H1 (cell line): Measurements from ENCODE around the gene CUBN. TPM values are rescaled to one million over a fixed set of nuclear protein-coding genes. Genes with fewer than 3 reads are reported as not detected.
A peak's percentile ranks its signal among the peaks of the same experiment; 100 is the strongest.

ENCODE experiments used
- ATF2 ChIP-seq: IDR thresholded peaks from 2 replicates; pipeline ENCODE4 v1.6.1; 2012; ENCODE audit warnings: low read length, inconsistent platforms
- BACH1 ChIP-seq: IDR thresholded peaks from 2 replicates; pipeline ENCODE4 v1.6.1; 2012; ENCODE audit warnings: low read length, improper control_type of control experiment
- BCL11A ChIP-seq, 2 experiments: IDR thresholded peaks; one replicate each; pipeline ENCODE4 v1.6.1; 2011; ENCODE audit warnings: low read depth in 2 of 2, low read length in 2 of 2, mild to moderate bottlenecking in 2 of 2
- CHD1 ChIP-seq: IDR thresholded peaks from 2 replicates; pipeline ENCODE4 v1.6.1; 2012; ENCODE audit warnings: low read depth, low read length, improper control_type of control experiment
- CHD2 ChIP-seq: IDR thresholded peaks from 2 replicates; pipeline ENCODE4 v1.6.1; 2012; ENCODE audit warnings: low read length, improper control_type of control experiment
- GABPA ChIP-seq: IDR thresholded peaks from 2 replicates; pipeline ENCODE4 v1.6.1; 2011; ENCODE audit warnings: mild to moderate bottlenecking, low read length, moderate library complexity, borderline replicate concordance; ENCODE audit not compliant: insufficient read depth
- HDAC2 ChIP-seq, 2 experiments: fragments of 300-600 bp in 1 of 2; sonication (generic) in 1 of 2; IDR thresholded peaks; 2 replicates each; pipeline ENCODE4 v1.6.1; 2011 to 2012; ENCODE audit warnings: low read depth in 2 of 2, low read length in 2 of 2, mild to moderate bottlenecking in 2 of 2, moderate library complexity in 2 of 2, borderline replicate concordance in 1 of 2, inconsistent platforms in 1 of 2
- JUN ChIP-seq: IDR thresholded peaks from 2 replicates; pipeline ENCODE4 v1.6.1; 2011; ENCODE audit warnings: low read depth, mild to moderate bottlenecking, improper control_type of control experiment, low read length
- NRF1 ChIP-seq: IDR thresholded peaks from 2 replicates; pipeline ENCODE4 v1.6.1; 2011; ENCODE audit warnings: mild to moderate bottlenecking, low read depth, low read length, improper control_type of control experiment
- POLR2AphosphoS5 ChIP-seq: IDR thresholded peaks from 2 replicates; pipeline ENCODE4 v1.6.1; 2011; ENCODE audit warnings: low read depth, low read length
- RBBP5 ChIP-seq: IDR thresholded peaks from 2 replicates; pipeline ENCODE4 v1.7.1; 2012; ENCODE audit warnings: low read depth, mild to moderate bottlenecking, inconsistent platforms, low read length, moderate library complexity, borderline replicate concordance
- RFX5 ChIP-seq: IDR thresholded peaks from 2 replicates; pipeline ENCODE4 v1.6.1; 2011; ENCODE audit warnings: low read depth, low read length, improper control_type of control experiment, borderline replicate concordance
- RXRA ChIP-seq: IDR thresholded peaks from 2 replicates; pipeline ENCODE4 v1.6.1; 2011; ENCODE audit warnings: low read depth, mild to moderate bottlenecking, low read length, moderate library complexity; ENCODE audit not compliant: insufficient read depth
- SIRT6 ChIP-seq: IDR thresholded peaks from one replicate; pipeline ENCODE4 v1.7.1; 2012; ENCODE audit warnings: low read length, inconsistent platforms
- SP2 ChIP-seq: IDR thresholded peaks from 2 replicates; pipeline ENCODE4 v1.6.1; 2012; ENCODE audit warnings: mild to moderate bottlenecking, low read length, inconsistent platforms
- SP4 ChIP-seq: IDR thresholded peaks from 2 replicates; pipeline ENCODE4 v1.6.1; 2012; ENCODE audit warnings: low read length, inconsistent platforms
- SRF ChIP-seq: IDR thresholded peaks from 2 replicates; pipeline ENCODE4 v1.6.1; 2011; ENCODE audit warnings: mild to moderate bottlenecking, low read depth, low read length, moderate library complexity
- SUZ12 ChIP-seq: fragments of 200-600 bp; sonication (generic); IDR thresholded peaks from 2 replicates; pipeline ENCODE4 v1.6.1; 2012; ENCODE audit warnings: mild to moderate bottlenecking, inconsistent platforms, low read length, moderate library complexity, mixed read lengths
- TAF1 ChIP-seq: IDR thresholded peaks from 2 replicates; pipeline ENCODE4 v1.6.1; 2011; ENCODE audit warnings: mild to moderate bottlenecking, low read depth, low read length
- TAF7 ChIP-seq: optimal IDR thresholded peaks from 2 replicates; pipeline ENCODE3; 2011; ENCODE audit warnings: low read depth, mild to moderate bottlenecking, inconsistent platforms, low read length, moderate library complexity, borderline replicate concordance
- TBP ChIP-seq: IDR thresholded peaks from 2 replicates; pipeline ENCODE4 v1.6.1; 2011; ENCODE audit warnings: low read depth, low read length, improper control_type of control experiment
- ZNF274 ChIP-seq: IDR thresholded peaks from 2 replicates; pipeline ENCODE4 v1.7.0; 2012; ENCODE audit warnings: low read length, borderline replicate concordance; ENCODE audit errors: extremely low read depth
- polyA plus RNA-seq, 7 experiments: library from polyadenylated mRNA; depleted of rRNA in 3 of 7; stranded (reverse) in 5 of 7; unstranded in 2 of 7; fragments of >200 nt in 5 of 7; fragments of 200-250 nt in 2 of 7; gene quantifications; 1 replicate in 5 of 7; 2 replicates in 1 of 7; 4 replicates in 1 of 7; pipeline versions ENCODE4 v1.2.1 to v1.2.3, GENCODE V29; 2011 to 2013; ENCODE audit warnings: missing spikeins in 2 of 7, mixed read lengths in 2 of 7
- total RNA-seq: library from RNA; stranded (reverse); fragmentation: NEBNext Ultra II Directional; extraction: Animal tissue kit (Norgen Biotek cat#: 25700); gene quantifications from 2 replicates; pipeline ENCODE4 v1.2.1, GENCODE V29; 2021

CUBN gene
- total and polyA plus RNA-seq, 2 of the 8 experiments (the other 6 are each of a cell fraction or from before 2014, with no cell fraction given): 0.04 to 0.08 TPM

GRCh38 chr10:16817125-16818019, 312.2 kb downstream of the CUBN start, which contains the start of gene RSU1 (continued):
- TF ChIP-seq ATF2 (no peak), NRF1 (peak; percentile 75), RBBP5 (0 out of 2 replicates have a peak, but pooled peaks have one; percentile 48), RFX5 (no peak), POLR2AphosphoS5 (peak; percentile 95), SIRT6 (no peak), BACH1 (peak; percentile 96), BCL11A (IDR thresholded peaks at IDR 0.05; ENCODE audit: low read depth in 2 of 2, low read length in 2 of 2) (no peak), GABPA (no peak), RXRA (no peak), SUZ12 (no peak), TBP (peak; percentile 78), SP4 (no peak), ZNF274 (no peak), CHD1 (no peak), TAF7 (peak; percentile 45), TAF1 (peak; percentile 50), CHD2 (no peak), JUN (no peak), SRF (peak; percentile 97), SP2 (no peak), HDAC2 (IDR thresholded peaks at IDR 0.05; ENCODE audit: borderline replicate concordance in 1 of 2, low read depth in 2 of 2, low read length in 2 of 2) (peak; percentile 91 to 98; a peak in 3 of 4 replicates)
